HCT116 (cell line): ENCODE measurements around the gene BEGAIN. TPM values are rescaled to one million over a fixed set of nuclear protein-coding genes. Genes with fewer than 3 reads are reported as not detected.

Experiments
- ATAC-seq: fragments of 200-7000 bp; cut with Tn5 transposase; 2 replicates; pipeline ENCODE4 v1.9.1; 2020; ENCODE audit warnings: mild to moderate bottlenecking, moderate library complexity
- BruUV-seq: library from RNA; stranded (reverse); fragments of 400-500 nt; replicated peaks from 2 replicates; lab custom pipeline; 2021; lab: Mats Ljungman, UMichigan
- CTCF ChIA-PET: fragments of 300-600 bp; sonication (Branson Sonifier 250); formaldehyde crosslinking; loops from one replicate; lab custom pipeline; 2021; ENCODE audit warnings: antibody characterized with exemption; lab: Charles Lee
- POLR2A ChIA-PET: fragments of 300-600, 350-600 bp; sonication (Branson Sonifier 250); formaldehyde crosslinking; loops from one replicate; lab custom pipeline; 2021; ENCODE audit warnings: antibody characterized with exemption; lab: Charles Lee
- RAD21 ChIA-PET, 2 experiments: fragments of 300-600 bp; sonication (Branson Sonifier 250); formaldehyde crosslinking; loops; one replicate each; lab custom pipeline; 2023; ENCODE audit warnings: low total read pairs in 2 of 2; ENCODE audit not compliant: uncharacterized antibody in 2 of 2, unreplicated experiment in 2 of 2, low non-redundant PET in 1 of 2; lab: Charles Lee
- DNase-seq: peaks from one replicate; pipeline ENCODE4 v3.0.0-alpha.2; 2010; ENCODE audit warnings: low read depth, low spot score
- H2AFZ ChIP-seq: fragments of 200-600 bp; shearing (Covaris generic), sonication (generic); 2 replicates; pipeline ENCODE4 v1.6.1; 2017; ENCODE audit warnings: low read depth, mixed run types, mixed read lengths, antibody characterized with exemption, low read length; ENCODE audit not compliant: poor library complexity, severe bottlenecking
- H3K27ac ChIP-seq: 2 replicates; pipeline ENCODE4 v1.5.1; 2012; ENCODE audit warnings: low read depth, low read length
- H3K27me3 ChIP-seq: fragments of 200-600 bp; sonication (generic); 2 replicates; pipeline ENCODE4 v1.6.1; 2016; ENCODE audit warnings: mixed run types, low read length, mixed read lengths; ENCODE audit not compliant: insufficient read depth
- H3K36me3 ChIP-seq, 2 experiments: fragments of 200-500 bp in 1 of 2; fragments of 200-600 bp in 1 of 2; sonication (Bioruptor generic) in 1 of 2; sonication (generic) in 1 of 2; 2 replicates each; pipeline versions ENCODE4 v1.5.1 to v1.6.1; 2014 to 2016; ENCODE audit warnings: low read length in 2 of 2, inconsistent platforms in 1 of 2, mixed read lengths in 1 of 2, mixed run types in 1 of 2; ENCODE audit not compliant: insufficient read depth in 2 of 2, control insufficient read depth in 1 of 2
- H3K4me1 ChIP-seq, 2 experiments: fragments of 200-600 bp in 1 of 2; sonication (generic) in 1 of 2; 2 replicates each; pipeline versions ENCODE4 v1.5.1 to v1.6.1; 2012 to 2017; ENCODE audit warnings: low read length in 2 of 2, inconsistent platforms in 1 of 2, mild to moderate bottlenecking in 1 of 2, mixed read lengths in 1 of 2, mixed run types in 1 of 2, moderate library complexity in 1 of 2; ENCODE audit not compliant: insufficient read depth in 2 of 2, control insufficient read depth in 1 of 2
- H3K4me2 ChIP-seq: fragments of 200-600 bp; sonication (generic); 2 replicates; pipeline ENCODE4 v1.6.1; 2017; ENCODE audit warnings: mixed run types, low read length, mixed read lengths
- H3K4me3 ChIP-seq, 2 experiments: fragments of 200-600 bp in 1 of 2; sonication (generic) in 1 of 2; replicated peaks in 1 of 2; 2 replicates each; pipeline ENCODE4 v1.5.1; 2011 to 2016; ENCODE audit warnings: low read length in 2 of 2, control low read depth in 1 of 2, low read depth in 1 of 2, mild to moderate bottlenecking in 1 of 2, mixed read lengths in 1 of 2, mixed run types in 1 of 2
- H3K79me2 ChIP-seq: fragments of 200-600 bp; sonication (generic); 2 replicates; pipeline ENCODE4 v1.6.1; 2017; ENCODE audit warnings: mild to moderate bottlenecking, mixed run types, low read length, moderate library complexity, mixed read lengths; ENCODE audit not compliant: insufficient read depth
- H3K9ac ChIP-seq: fragments of 200-600 bp; sonication (generic); 2 replicates; pipeline ENCODE4 v1.6.1; 2016; ENCODE audit warnings: low read length, mixed read lengths
- H3K9me2 ChIP-seq: fragments of 200-600 bp; sonication (generic), shearing (Covaris generic); 2 replicates; pipeline ENCODE4 v1.6.1; 2017; ENCODE audit warnings: mixed run types, mild to moderate bottlenecking, moderate library complexity; ENCODE audit not compliant: insufficient read depth
- H3K9me3 ChIP-seq, 2 experiments: fragments of 200-500 bp in 1 of 2; fragments of 200-600 bp in 1 of 2; sonication (Bioruptor generic) in 1 of 2; sonication (generic) in 1 of 2; 2 replicates each; pipeline ENCODE4 v1.6.1; 2014 to 2017; ENCODE audit warnings: low read length in 2 of 2, mixed read lengths in 2 of 2, inconsistent platforms in 1 of 2, low read depth in 1 of 2, mild to moderate bottlenecking in 1 of 2, mixed run types in 1 of 2, moderate library complexity in 1 of 2; ENCODE audit not compliant: control insufficient read depth in 1 of 2, insufficient read depth in 1 of 2
- H4K20me1 ChIP-seq: fragments of 200-600 bp; sonication (generic), shearing (Covaris generic); 2 replicates; pipeline ENCODE4 v1.6.1; 2017; ENCODE audit warnings: mixed run types, mild to moderate bottlenecking, moderate library complexity; ENCODE audit not compliant: insufficient read depth
- ELF1 ChIP-seq: IDR thresholded peaks from 2 replicates; pipeline ENCODE4 v1.6.1; 2012; ENCODE audit warnings: low read depth, borderline replicate concordance
- FOSL1 ChIP-seq: IDR thresholded peaks from 2 replicates; pipeline ENCODE4 v1.6.1; 2012; ENCODE audit warnings: low read depth
- REST ChIP-seq: IDR thresholded peaks from 2 replicates; pipeline ENCODE4 v1.6.1; 2012; ENCODE audit warnings: low read depth
- TCF7L2 ChIP-seq: IDR thresholded peaks from 2 replicates; pipeline ENCODE4 v1.7.0; 2011; ENCODE audit warnings: borderline replicate concordance, inconsistent platforms; ENCODE audit not compliant: insufficient read depth, insufficient read length; ENCODE audit errors: extremely low read depth
- ZBTB33 ChIP-seq: IDR thresholded peaks from 2 replicates; pipeline ENCODE4 v1.6.1; 2011; ENCODE audit warnings: mild to moderate bottlenecking, low read length, moderate library complexity; ENCODE audit not compliant: insufficient replicate concordance; ENCODE audit errors: extremely low read depth
- intact Hi-C: fragments of 100-400 bp; cut with micrococcal nuclease; formaldehyde crosslinking; loops from 2 replicates; pipeline ENCODE4 v1.10.0; 2022
- total RNA-seq: library from RNA; stranded (reverse); gene quantifications from one replicate; pipeline ENCODE4 v1.2.1, GENCODE V29; 2021; ENCODE audit not compliant: unreplicated experiment

The BEGAIN gene
- total RNA-seq, 1 experiment from 2014 or later = 8.5 TPM

GRCh38 chr14:100560471-100560870 lies 26.7 kb downstream of the BEGAIN start:
- RAD21 ChIA-PET = no interaction called here
- no peak overlapping the region for H3K27ac ChIP-seq
- H3K4me3 ChIP-seq = no peak overlapping the region
- H3K27me3 ChIP-seq = no peaks in the 10 kb centered on the region
- no peaks in the 10 kb centered on the region for H3K79me2 ChIP-seq
- H4K20me1 ChIP-seq = no peaks in the 10 kb centered on the region
- POLR2A ChIA-PET = no interaction called here
- no peaks in the 10 kb centered on the region for H3K9me2 ChIP-seq
- peaks cover 0 to 15% of the 10 kb centered on the region in 2 experiments; a peak in 1 of 4 replicates for H3K4me1 ChIP-seq
- no peak overlapping the region for H3K9ac ChIP-seq
- TF ChIP-seq FOSL1 (no peak), TCF7L2 (no peak), ELF1 (no peak), ZBTB33 (no peak), REST (no peak)
- BruUV-seq = no TSS peak
- H3K4me2 ChIP-seq = no peak overlapping the region
- intact Hi-C loops = no loop called here
- ATAC-seq = no peak
- H3K9me3 ChIP-seq = no peaks in the 10 kb centered on the region
- no peak for DNase-seq
- H3K36me3 ChIP-seq = no peaks in the 10 kb centered on the region
- no peak overlapping the region for H2AFZ ChIP-seq
- CTCF ChIA-PET = no interaction called here
